ENCODE results near the gene PRKACG. TPM values are rescaled to one million over a fixed set of nuclear protein-coding genes. Genes with fewer than 3 reads are reported as not detected.
"Not testable (repeated sequence)": the region's sequence is repeated elsewhere in the genome, so short reads cannot be mapped to it uniquely, and the experiment has no call there.

Gene PRKACG
- total RNA-seq: not detected
- long read RNA-seq: 0 reads

GRCh38 chr9:69014013-69014412 lies at the start of gene PRKACG:
Gene PRKACG (minus strand): TSS chr9:69014113. CDS start chr9:69014092, 21 bp downstream.
- Histone ChIP-seq H3K9me3 (no peaks in the 10 kb centered on the region), H3K4me3 (no peak within 1 kb of the TSS), H3K4me1 (no peaks in the 10 kb centered on the region), H3K27ac (no peak within 1 kb of the TSS), H3K27me3 (no peaks in the 10 kb centered on the region), H3K36me3 (no peaks in the 10 kb centered on the region)
- intact Hi-C loops (cut with DNase I): no loop called here
- DNase-seq (no peak), ATAC-seq (no peak)
- no peak for TF ChIP-seq CTCF (IDR thresholded peaks at IDR 0.05)

- Histone ChIP-seq H3K4me1 (no peaks in the 10 kb centered on the region), H3K27ac (no peak overlapping the region), H3K4me3 (no peak overlapping the region), H3K27me3 (no peaks in the 10 kb centered on the region), H3K9me3 (no peaks in the 10 kb centered on the region), H3K36me3 (peaks cover 7% of the 10 kb centered on the region)
- no peak for ATAC-seq
- TF ChIP-seq CTCF (IDR thresholded peaks at IDR 0.05): no peak
- intact Hi-C loops (cut with DNase I): no loop called here
- DNase-seq: no peak
Observed at GRCh38 chr9:69062195-69062594, 48.3 kb upstream of the PRKACG start.

- Histone ChIP-seq H3K4me3 (no peak overlapping the region), H3K9me3 (no peaks in the 10 kb centered on the region), H3K27me3 (no peaks in the 10 kb centered on the region), H3K27ac (no peak overlapping the region), H3K4me1 (no peaks in the 10 kb centered on the region), H3K36me3 (peaks cover 5% of the 10 kb centered on the region)
- no peak for TF ChIP-seq CTCF (IDR thresholded peaks at IDR 0.05)
- intact Hi-C loops (cut with DNase I): no loop called here
- DNase-seq: no peak
- no peak for ATAC-seq
Observed at GRCh38 chr9:69060766-69061165, 46.9 kb upstream of the PRKACG start.

GRCh38 chr9:69058101-69058500 lies 44.2 kb upstream of the PRKACG start:
- peak; percentile 55 for ATAC-seq
- no peaks in the 10 kb centered on the region for H3K36me3 ChIP-seq

GRCh38 chr9:69056191-69056815 lies 42.4 kb upstream of the PRKACG start:
- ATAC-seq (no peak), DNase-seq (no peak)
- no peak overlapping the region for H3K4me3 ChIP-seq
- no peak for TF ChIP-seq CTCF (IDR thresholded peaks at IDR 0.05)
- H3K9me3 ChIP-seq: no peaks in the 10 kb centered on the region
- H3K4me1 ChIP-seq: peaks cover 15% of the 10 kb centered on the region
- H3K36me3 ChIP-seq: no peaks in the 10 kb centered on the region
- intact Hi-C loops (cut with DNase I): no loop called here
- H3K27me3 ChIP-seq: no peaks in the 10 kb centered on the region
- H3K27ac ChIP-seq: no peak overlapping the region

More at GRCh38 chr9:69058101-69058500, 44.2 kb upstream of the PRKACG start:
- Histone ChIP-seq H3K4me1 (peaks cover 15% of the 10 kb centered on the region), H3K9me3 (no peaks in the 10 kb centered on the region), H3K27me3 (no peaks in the 10 kb centered on the region), H3K4me3 (no peak overlapping the region), H3K27ac (no peak overlapping the region)
- no peak for DNase-seq
- no peak for TF ChIP-seq CTCF (IDR thresholded peaks at IDR 0.05)
- intact Hi-C loops (cut with DNase I): no loop called here

- TF ChIP-seq CTCF (IDR thresholded peaks at IDR 0.05): no peak
- peaks cover 4% of the 10 kb centered on the region for H3K36me3 ChIP-seq
- peaks cover 15% of the 10 kb centered on the region for H3K4me1 ChIP-seq
- DNase-seq: peak; percentile 74
- H3K27ac ChIP-seq: peak overlapping the region; percentile 51
- H3K9me3 ChIP-seq: no peaks in the 10 kb centered on the region
- ATAC-seq: peak; percentile 91
- no peaks in the 10 kb centered on the region for H3K27me3 ChIP-seq
- H3K4me3 ChIP-seq: no peak overlapping the region
- intact Hi-C loops (cut with DNase I): no loop called here
Observed at GRCh38 chr9:69054989-69055388, 41.1 kb upstream of the PRKACG start.

GRCh38 chr9:69050936-69051335 lies 37.0 kb upstream of the PRKACG start:
- H3K27me3 ChIP-seq; H3K4me3 ChIP-seq; H3K9me3 ChIP-seq; H3K27ac ChIP-seq; DNase-seq; intact Hi-C loops (cut with DNase I); ATAC-seq: not testable (repeated sequence)
- H3K4me1 ChIP-seq: peaks cover 15% of the 10 kb centered on the region
- H3K36me3 ChIP-seq: peaks cover 38% of the 10 kb centered on the region
